ENCODE measurements around the gene ATP11A. TPM values are rescaled to one million over a fixed set of nuclear protein-coding genes. Genes with fewer than 3 reads are reported as not detected.

The ATP11A gene
- total and polyA plus RNA-seq, 2 experiments from 2014 or later, result 12.3 to 52.6 TPM

- no peak overlapping the region for H3K4me3 ChIP-seq
- no peak for TF ChIP-seq EZH2 (IDR thresholded peaks at IDR 0.05; ENCODE audit: low read depth, unreplicated experiment)
- TF ChIP-seq ZNF462 (CRISPR knock-in tag; IDR thresholded peaks at IDR 0.05), result no peak
- TF ChIP-seq, protein P1, sequence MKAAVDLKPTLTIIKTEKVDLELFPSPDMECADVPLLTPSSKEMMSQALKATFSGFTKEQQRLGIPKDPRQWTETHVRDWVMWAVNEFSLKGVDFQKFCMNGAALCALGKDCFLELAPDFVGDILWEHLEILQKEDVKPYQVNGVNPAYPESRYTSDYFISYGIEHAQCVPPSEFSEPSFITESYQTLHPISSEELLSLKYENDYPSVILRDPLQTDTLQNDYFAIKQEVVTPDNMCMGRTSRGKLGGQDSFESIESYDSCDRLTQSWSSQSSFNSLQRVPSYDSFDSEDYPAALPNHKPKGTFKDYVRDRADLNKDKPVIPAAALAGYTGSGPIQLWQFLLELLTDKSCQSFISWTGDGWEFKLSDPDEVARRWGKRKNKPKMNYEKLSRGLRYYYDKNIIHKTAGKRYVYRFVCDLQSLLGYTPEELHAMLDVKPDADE (IDR thresholded peaks at IDR 0.05), result no peak
- TF ChIP-seq, protein P2, sequence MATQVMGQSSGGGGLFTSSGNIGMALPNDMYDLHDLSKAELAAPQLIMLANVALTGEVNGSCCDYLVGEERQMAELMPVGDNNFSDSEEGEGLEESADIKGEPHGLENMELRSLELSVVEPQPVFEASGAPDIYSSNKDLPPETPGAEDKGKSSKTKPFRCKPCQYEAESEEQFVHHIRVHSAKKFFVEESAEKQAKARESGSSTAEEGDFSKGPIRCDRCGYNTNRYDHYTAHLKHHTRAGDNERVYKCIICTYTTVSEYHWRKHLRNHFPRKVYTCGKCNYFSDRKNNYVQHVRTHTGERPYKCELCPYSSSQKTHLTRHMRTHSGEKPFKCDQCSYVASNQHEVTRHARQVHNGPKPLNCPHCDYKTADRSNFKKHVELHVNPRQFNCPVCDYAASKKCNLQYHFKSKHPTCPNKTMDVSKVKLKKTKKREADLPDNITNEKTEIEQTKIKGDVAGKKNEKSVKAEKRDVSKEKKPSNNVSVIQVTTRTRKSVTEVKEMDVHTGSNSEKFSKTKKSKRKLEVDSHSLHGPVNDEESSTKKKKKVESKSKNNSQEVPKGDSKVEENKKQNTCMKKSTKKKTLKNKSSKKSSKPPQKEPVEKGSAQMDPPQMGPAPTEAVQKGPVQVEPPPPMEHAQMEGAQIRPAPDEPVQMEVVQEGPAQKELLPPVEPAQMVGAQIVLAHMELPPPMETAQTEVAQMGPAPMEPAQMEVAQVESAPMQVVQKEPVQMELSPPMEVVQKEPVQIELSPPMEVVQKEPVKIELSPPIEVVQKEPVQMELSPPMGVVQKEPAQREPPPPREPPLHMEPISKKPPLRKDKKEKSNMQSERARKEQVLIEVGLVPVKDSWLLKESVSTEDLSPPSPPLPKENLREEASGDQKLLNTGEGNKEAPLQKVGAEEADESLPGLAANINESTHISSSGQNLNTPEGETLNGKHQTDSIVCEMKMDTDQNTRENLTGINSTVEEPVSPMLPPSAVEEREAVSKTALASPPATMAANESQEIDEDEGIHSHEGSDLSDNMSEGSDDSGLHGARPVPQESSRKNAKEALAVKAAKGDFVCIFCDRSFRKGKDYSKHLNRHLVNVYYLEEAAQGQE (IDR thresholded peaks at IDR 0.05; ENCODE audit: unreplicated experiment), result no peak
- TF ChIP-seq NANOG (IDR thresholded peaks at IDR 0.05; ENCODE audit: borderline replicate concordance), result no peak
- TF ChIP-seq ZNF331 (CRISPR knock-in tag; IDR thresholded peaks at IDR 0.05; ENCODE audit: low read depth), result no peak
- TF ChIP-seq STAT1 (IDR thresholded peaks at IDR 0.05; ENCODE audit: unreplicated experiment), result no peak
- TF ChIP-seq POLR2AphosphoS5 (IDR thresholded peaks at IDR 0.05; ENCODE audit: low read depth), result no peak
- no peak overlapping the region for H3K27ac ChIP-seq (ENCODE audit: low read depth)
- Mint-ChIP-seq H3K36me3 (ENCODE audit: low read depth) (no peaks in the 10 kb centered on the region; the same call in 2 of the 3 replicates), H3K9me3 (no peaks in the 10 kb centered on the region), H3K4me3 (no peak overlapping the region), H3K27me3 (ENCODE audit: insufficient read depth, low read depth, poor library complexity) (peaks cover 10% of the 10 kb centered on the region), H3K4me1 (peaks cover 33% of the 10 kb centered on the region), H3K27ac (no peak overlapping the region)
- no peak for ATAC-seq
- no peaks in the 10 kb centered on the region for H3K36me3 ChIP-seq (ENCODE audit: insufficient read depth)
- H3K9me2 ChIP-seq (ENCODE audit: insufficient read depth), result no peaks in the 10 kb centered on the region
- 0 out of 2 replicates have a peak, but pooled peaks cover 6% of the 10 kb centered on the region for H4K20me1 ChIP-seq (replicated peaks; ENCODE audit: insufficient read depth)
- no peaks in the 10 kb centered on the region for H3K27me3 ChIP-seq (ENCODE audit: insufficient read depth)
- H3K4me1 ChIP-seq (ENCODE audit: insufficient read depth), result no peaks in the 10 kb centered on the region; the same call in 1 of the 2 replicates
- H3F3A ChIP-seq (replicated peaks; ENCODE audit: low read depth), result no peaks in the 10 kb centered on the region
- DNase-seq (ENCODE audit: low spot score), result no peak
- peaks cover 81% of the 10 kb centered on the region for H3K79me2 ChIP-seq (replicated peaks; ENCODE audit: insufficient read depth)
- H3K4me2 ChIP-seq, result no peak overlapping the region
- no peak overlapping the region for H2AFZ ChIP-seq
Measured at GRCh38 chr13:112748947-112749735, 59.3 kb downstream of the ATP11A start.

Data from GM23338 (cell line).